GM12872 (cell line): ENCODE data around the gene OR11L1.

Source experiments
- TF ChIP-seq, protein P1 (sequence below): IDR thresholded peaks from 3 replicates; pipeline ENCODE4 v1.5.1; 2011; ENCODE audit warnings: low read depth, mild to moderate bottlenecking, low read length, moderate library complexity; ENCODE audit not compliant: insufficient read depth

Gene OR11L1

DNA sequence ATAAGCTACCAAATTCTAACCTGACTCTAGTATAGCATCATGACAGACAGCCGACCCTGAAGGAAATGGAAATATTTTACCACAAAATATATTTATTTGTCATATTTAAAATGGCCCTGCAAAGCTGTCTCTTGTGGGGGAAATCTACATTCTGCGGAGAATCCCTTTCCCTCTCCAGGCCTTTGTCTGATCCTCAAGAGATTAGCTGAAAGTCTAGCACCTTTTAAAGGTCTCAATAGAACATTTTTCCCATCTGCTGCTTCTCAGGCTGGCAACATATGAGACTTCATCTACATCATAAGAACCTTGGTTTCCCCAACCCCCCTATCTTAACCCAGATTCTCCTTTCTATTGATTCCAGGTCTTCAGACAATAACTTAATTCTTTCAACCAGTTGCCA is 1.7 kb upstream of the OR11L1 start:
- TF ChIP-seq, protein P1, sequence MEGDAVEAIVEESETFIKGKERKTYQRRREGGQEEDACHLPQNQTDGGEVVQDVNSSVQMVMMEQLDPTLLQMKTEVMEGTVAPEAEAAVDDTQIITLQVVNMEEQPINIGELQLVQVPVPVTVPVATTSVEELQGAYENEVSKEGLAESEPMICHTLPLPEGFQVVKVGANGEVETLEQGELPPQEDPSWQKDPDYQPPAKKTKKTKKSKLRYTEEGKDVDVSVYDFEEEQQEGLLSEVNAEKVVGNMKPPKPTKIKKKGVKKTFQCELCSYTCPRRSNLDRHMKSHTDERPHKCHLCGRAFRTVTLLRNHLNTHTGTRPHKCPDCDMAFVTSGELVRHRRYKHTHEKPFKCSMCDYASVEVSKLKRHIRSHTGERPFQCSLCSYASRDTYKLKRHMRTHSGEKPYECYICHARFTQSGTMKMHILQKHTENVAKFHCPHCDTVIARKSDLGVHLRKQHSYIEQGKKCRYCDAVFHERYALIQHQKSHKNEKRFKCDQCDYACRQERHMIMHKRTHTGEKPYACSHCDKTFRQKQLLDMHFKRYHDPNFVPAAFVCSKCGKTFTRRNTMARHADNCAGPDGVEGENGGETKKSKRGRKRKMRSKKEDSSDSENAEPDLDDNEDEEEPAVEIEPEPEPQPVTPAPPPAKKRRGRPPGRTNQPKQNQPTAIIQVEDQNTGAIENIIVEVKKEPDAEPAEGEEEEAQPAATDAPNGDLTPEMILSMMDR, result no peak

DNA sequence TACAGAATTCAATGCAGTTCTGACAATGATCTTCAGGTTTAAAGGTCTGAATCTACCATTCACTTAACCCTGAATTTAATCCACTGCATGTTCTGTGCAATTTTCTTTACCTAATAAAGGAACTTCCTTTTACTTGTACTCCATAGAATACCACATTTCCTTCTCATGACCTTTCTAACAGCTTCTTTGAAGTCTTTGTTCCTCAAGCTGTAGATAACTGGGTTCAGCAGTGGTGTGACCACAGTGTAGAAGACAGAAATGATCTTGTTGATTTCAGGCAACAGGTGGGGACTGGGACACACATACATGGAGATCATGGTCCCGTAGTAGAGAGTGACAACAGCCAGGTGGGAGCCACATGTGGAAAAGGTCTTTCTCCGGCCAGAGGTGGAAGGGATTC is 878 bp downstream of the OR11L1 start:
- TF ChIP-seq, protein P1, result no peak

DNA sequence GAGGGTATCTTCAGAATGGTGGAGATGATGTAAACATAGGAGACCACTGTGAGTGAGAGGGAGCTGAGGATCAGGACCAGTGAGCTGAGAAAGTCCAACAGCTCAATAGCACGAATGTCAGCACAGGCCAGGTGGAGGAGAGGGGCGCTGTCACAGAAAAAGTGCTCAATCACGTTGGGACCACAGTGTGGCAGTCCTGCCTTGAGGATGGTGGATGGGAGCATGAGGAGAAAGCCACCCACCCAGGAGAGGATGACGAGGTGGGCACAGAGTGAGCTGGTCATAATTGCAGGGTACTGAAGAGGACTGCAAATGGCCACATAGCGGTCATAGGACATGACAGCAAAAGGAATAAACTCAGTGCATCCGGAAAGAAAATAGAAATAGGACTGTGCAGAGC is 8.1 kb downstream of the OR11L1 start:
- TF ChIP-seq, protein P1, result no peak

DNA sequence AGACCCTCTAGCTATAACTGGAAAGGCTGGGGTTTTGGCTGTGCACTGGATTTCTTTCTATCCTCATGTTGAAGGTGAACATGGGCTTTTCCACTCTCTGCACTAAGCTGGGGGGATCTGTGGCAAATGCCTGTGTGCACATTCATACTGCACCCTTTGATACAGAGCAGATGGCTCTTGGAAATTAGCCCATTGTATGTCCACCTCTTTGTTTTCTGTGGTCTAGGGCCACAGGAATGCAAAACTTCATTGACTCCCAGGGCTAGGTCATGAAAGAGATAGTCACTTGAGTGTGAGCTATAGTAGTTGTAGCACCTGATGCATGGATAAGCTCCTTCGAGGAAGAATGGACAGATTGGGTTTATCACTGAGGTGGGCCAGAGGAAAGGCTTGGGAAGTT is 12.0 kb downstream of the OR11L1 start:
- TF ChIP-seq, protein P1, result no peak

DNA sequence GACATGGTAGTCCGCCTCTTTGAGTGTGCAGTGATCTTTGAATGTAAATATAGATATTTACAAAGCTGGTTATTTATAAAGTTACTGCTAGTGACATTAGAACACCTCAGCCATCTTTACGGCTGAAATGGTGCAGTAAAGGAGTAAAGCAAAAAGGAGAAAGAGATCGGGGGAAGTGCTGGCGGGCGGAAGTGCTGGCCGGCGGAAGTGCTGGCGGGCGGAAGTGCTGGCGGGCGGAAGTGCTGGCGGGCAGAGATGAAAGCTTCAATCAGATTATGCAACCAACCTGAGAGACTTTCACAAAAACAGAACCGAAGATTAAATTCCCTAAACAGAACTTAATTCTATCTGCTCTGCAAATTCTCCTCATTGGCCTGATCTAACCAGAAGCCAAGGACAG is 16.3 kb downstream of the OR11L1 start:
- TF ChIP-seq, protein P1, result no peak

DNA sequence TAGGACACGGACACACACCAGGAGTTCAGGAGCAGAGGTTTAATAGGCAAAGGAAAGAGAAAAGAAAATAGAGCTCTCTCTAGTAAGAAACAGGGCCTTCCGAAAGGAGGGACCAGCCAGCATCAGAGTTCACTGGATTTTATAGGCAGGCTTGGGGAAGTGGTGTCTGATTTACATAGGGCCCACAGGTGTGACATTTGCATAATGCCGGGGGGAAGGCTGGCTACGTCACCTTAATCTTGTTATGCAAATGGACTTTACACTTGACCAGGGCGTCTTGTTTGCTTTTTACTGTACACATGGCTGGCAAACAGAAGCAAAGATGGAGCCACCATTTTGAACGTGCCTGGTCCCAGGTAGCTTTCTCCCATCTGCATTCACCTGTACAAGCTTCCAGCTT is 17.7 kb downstream of the OR11L1 start, which contains the start of gene OR14A16:
TSS of gene OR14A16 (minus strand) at position 97 of the 400 bp plus-strand sequence. CDS start 8,390 bp downstream, outside the sequence.
- TF ChIP-seq, protein P1, result no peak

DNA sequence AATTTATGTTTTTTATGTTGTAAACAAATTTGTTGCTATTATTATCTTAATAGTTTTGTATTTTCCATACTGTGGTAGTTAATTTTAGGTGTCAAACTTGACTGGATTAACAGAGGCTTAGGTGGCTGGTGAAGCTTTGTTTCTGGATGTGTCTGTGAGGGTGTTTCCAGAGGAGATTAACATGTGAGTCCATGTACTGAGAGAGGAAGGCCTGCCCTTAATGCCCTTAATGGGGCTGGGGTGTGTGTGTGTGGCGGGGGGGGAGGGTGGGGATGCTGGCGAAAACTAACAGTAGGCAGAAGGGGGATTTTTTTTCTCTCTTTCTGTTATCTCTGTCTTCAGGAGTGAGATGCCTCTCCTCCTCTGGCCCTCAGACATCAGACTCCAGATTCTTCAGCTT is 19.6 kb downstream of the OR11L1 start:
- TF ChIP-seq, protein P1, result no peak

DNA sequence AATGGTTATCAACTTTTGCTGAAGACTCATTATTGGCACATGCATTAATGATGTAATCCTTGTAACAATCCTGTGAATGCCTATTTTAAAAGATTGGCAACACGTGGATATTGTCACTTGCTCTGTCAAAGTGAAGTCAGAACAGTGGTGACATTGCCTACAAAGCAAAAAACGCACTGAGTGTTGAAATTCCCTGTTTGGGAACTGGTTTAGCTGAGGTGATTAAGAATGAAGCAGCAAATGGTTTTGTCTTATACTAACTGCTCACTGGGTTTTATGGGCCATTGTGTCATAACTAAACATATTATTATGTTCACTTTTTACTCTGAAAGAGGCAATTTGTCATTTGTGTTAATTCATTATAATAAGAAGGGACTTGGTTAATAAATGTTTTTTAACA is 29.1 kb downstream of the OR11L1 start:
- TF ChIP-seq, protein P1, result no peak
